HG03103 (cell line): Measurements from ENCODE around the gene RPS10.
A peak's percentile ranks its signal among the peaks of the same experiment; 100 is the strongest.
"Not testable (repeated sequence)": the region's sequence is repeated elsewhere in the genome, so short reads cannot be mapped to it uniquely, and the experiment has no call there.

Experiments used
- ATAC-seq: cut with Tn5 transposase; IDR thresholded peaks from one replicate; pipeline ENCODE4 v1.9.1; 2021; ENCODE audit warnings: low read depth; ENCODE audit not compliant: unreplicated experiment

The RPS10 gene

DNA sequence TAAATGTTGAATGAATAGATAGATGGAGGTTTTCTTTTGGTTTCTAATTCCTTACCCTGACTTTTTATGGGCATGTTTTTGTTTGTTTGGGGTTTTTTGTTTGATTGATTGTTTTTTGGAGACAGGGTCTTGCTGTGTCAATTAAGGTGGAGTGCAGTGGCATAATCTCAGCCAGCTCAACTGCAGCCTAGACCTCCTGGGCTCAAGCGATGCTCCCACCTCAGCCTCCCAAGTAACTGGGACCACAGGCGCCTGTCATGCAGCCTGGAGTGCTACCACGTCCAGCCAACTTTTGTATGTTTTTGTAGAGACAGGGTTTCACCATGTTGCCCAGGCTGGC lies 31.9 kb downstream of the RPS10 start:
- no peak for ATAC-seq

DNA sequence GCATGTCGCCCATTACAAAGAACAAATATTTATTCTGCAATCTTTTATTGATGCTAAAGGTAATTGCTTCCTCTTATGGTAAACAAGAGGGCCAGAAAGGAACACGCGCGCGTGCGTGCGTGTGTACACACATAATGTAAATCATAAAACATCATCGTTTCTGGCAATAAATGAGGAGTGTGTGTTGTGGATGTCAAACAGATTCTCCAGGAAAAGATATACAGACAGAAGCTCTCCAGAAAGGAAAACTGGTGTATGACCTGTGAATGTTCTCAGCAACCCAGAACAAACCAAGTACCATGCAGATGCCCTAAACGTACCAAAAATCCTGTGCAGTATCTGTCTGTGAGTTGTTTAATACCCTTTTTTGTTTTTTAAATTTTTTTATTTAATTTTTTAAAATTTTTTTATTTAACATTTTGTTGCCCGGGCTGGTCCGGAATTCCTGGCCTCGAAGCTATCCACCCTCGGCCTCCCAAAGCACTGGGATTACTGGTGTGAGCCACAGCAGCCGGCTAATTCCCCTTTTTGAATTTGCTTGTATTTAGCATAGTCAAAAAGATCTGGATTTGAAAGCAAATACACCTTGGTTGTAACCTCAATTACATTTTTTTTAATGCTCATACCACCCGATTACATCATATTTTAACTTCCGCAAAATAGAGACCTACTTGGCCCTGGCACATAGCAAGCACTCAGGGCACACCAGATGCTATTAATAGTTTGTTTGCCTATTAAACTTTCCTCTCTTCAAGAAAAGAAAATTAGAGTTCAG lies 32.5 kb downstream of the RPS10 start:
- ATAC-seq: no peak

DNA sequence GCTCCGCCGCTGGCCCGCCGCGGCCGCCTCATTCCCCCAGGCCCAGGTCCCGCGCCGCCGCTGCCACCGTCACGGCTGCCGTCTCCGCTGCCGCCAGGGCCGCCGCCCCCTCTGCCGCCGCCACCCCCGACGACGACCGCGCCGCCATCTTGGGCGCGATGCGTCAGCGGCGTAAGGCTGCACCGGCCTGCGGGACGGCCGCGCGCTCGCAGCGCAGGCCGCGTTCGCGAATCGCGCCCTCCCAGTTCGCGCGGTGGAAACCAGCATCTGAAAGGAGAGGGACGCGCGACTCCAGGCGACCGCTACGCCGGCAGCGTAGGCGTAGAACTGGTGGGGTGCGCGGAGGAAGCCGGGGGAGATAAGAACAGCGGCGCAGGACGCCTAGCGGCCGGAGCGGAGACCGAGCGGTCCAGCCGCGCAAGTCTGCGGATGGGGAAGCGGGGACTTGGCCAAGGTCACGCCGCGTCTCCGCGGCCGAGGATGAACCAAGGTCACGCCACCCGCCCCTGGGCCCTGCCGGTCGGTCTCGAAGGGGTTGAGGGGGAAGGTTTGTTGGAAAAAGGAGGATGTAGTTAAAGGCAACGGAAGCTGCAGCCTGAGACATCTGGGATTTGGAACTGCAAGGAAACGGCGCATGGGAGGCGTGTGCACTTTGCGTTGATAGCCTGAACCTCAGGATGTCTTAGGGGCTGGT lies 33.2 kb downstream of the RPS10 start, which contains the start of gene NUDT3:
Gene NUDT3 (minus strand): TSS at position 173 of the 694 bp plus-strand sequence. CDS start 307 bp downstream, outside the sequence.
- ATAC-seq: peak; percentile 73

DNA sequence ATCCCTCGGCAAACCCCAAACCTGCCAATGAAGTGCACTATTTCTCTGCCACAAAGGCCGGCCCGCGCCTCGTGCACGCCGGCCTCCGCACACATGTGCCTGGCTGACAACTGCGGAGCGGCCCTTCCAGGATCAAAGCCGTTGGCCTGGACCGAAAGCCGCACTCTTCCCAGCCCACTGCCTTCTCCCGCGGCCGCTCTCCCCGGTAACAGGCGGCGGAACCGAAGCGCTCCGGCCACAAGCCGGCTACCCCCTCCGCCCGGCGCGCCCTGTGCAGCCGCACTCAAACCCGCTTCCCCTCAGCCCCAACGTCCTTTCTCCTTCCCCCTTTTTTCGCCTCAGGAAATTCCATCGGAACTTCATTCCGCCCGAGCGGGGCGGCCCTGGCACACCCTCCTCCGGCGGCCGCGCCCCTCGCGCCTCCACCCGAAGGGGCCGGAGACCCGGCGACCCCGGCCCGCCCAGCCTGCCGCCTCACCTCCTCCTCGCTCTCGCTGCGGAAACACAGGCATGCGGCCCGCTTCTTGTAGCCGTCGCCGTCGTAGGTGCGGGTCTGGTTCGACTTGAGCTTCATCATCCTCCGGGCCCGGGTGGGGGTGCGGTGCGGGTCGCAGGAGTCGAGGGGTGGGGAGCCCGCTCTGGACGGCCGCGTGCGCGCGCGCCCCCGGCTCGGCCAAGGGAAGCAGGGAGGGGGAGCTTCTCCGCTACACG lies 33.9 kb downstream of the RPS10 start:
- no peak for ATAC-seq

DNA sequence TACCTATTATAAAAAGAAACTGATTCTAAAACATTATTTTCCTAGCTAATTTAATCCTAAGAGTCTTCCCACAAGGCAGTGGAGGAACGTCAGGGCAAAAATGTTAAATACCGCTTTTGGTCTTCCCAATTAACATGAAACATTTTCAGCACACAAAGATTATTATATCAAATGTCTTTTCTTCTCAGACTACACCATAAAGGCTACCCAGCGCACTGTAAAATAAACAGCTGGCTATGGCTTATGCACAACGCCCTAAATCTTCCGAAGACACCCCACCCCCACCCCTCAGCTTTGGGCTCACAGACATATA lies 34.4 kb downstream of the RPS10 start:
- no peak for ATAC-seq

DNA sequence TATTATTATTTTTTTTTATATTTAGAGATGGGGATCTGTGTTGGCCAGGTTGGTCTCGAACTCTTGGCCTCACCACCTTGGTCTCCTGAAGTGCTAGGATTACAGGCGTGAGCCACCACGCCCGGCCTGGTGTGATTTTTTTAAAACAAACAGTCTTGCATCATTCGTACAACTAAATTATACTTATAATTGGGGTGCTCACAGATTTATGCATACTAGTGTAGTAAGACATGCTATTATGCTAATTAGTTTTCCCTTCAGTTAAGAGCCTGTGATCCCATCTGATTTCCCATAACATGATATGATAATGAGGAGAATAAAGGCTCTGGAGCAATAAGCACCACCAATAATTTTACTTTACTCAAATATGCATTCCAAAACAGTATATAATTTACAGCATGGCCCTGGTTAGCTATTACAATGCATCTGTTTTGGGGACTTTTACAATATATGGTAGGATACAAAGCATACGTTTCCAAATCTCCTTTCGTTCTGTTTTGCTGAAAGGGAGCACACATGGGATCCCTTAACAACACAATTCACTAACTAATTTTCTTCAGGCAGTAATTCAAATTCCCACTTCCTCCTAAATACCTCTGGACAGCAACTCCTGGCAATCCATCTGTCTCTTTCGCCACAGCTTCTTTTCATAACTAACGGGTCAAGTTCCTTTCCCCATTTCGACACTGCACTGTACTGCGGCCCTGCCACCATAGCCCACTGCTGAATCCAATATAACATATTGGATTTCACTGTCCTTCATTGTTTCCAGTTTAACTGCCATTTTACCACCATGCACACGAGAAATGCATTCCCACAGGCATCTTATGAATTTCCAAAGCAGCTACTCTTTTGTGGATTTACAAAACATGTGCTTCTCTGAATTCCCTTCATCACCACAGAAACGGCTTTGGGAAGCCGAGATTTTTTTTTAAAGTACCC lies 35.1 kb downstream of the RPS10 start:
- ATAC-seq: no peak

DNA sequence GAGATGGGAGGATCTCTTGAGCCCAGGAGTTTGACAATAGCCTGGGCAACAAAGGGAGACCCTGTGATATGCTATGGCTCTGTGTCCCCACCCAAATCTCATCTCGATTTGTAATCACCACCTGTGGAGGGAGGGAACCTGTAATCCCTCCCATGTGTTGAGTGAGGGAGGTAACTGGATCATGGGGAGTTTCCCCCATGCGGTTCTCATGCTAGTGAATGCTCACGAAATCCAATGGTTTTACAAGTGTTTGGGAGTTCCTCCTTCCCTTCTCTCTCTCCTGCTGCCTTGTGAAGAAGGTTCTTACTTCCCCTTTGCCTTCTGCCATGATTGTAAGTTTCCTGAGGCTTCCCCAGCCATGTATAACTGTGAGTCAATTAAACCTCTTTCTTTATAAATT lies 36.8 kb downstream of the RPS10 start:
- no peak for ATAC-seq

DNA sequence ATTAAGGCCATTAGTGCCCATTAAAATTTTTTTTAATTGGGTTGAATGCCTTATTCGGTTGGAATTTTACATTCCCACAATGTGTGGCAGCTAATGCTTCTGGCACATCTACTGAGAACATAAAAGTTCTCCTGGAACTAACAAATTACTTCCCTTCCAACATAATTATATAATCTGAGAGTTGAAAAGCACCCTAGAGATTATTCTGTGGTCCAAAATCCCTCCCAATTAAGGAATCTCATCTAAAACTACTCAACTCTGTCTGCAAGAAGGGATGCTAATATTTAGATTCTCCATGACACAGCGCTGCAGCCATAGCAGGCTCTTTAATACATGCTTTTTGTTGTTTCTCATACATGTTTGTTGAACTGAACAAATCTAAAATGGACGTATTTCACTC lies 37.4 kb downstream of the RPS10 start:
- ATAC-seq: no peak

DNA sequence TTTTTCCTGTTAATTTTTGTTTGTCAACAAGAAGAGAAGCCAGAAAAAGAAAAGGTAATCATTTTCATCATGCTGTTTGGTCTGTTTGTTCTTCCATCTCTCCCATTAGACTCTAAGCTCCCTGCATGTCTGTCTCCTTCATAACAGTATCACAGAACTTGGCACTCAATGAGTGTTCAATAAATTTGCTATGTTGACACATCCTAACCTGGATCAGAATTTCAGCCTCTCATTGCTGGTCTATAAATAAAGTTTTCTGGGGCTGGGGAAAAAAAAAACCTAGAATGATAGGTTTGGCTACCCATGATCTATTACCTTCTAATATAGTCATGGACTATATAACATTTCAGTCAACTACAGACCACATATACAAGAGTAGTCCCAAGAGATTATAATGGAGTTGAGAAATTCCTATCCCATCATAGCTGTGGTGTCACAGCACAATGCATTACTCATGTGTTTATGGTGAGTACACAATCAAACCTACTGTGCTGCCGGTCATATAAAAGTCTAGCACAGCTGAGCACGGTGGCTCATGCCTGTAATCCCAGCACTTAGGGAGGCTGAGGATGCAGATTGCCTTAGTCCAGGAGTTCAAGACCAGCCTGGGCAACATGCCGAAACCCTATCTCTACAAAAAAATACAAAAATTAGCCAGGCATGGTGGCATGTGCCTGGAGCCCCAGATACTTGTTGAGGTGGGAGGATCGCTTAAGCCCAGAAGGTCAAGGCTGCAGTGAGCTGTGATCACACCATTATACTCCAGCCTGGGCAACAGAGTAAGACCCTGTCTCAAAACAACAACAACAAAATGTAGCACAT lies 39.3 kb downstream of the RPS10 start:
- no peak for ATAC-seq

DNA sequence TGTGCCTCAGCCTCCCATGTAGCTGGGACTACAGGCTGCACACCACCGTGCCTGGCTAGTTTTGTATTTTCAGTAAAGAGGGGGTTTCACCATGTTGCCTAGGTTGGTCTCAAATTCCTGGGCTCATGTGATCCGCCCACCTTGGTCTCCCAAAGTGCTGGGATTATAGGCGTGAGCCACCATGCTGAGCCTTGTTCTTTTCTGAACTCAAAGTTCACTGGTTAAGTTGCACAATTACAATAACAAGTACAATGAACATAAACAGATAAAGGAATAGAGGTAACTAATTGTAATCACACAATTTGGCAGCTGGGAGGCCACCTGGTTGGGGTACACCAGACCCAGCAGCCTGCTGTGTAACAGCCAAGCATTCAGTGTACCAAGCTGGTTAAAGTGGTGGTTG lies 40.1 kb downstream of the RPS10 start:
- ATAC-seq: no peak

DNA sequence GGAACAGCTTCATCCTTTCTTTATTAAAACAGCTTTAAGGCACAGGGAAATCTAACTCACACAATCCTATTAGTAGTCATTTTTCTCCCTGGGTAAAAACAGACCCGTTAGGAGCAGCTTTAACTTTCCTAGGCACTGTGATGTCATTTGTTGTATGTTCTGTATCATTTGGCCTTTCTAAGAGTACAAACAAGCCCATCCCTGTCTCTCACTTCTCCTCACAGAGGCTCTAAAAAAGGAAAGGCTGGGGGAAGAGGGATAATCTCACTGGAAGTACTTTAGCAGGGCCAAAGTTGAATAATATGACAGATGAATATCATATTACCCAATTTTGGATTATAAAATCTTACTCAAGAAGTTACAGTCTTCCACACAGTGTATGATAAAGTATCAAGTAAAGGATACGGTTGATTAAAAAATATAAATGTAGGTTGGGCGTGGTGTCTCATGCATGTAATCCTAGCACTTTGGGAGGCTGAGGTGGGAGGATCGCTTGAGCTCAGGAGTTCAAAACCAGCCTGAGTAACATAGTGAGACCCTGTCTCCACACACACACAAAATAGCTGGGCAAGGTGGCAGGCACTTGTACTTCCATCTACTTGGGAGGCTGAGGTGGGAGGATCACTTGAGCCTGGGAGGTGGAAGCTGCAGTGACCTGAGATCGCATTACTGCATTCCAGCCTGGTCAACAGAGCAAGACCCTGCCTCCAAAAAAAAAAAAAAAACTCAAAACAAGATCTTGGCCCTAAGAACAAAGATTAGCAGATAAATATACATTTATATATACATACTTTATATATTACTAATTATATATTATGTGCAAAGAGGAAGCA lies 41.3 kb downstream of the RPS10 start:
- no peak for ATAC-seq

DNA sequence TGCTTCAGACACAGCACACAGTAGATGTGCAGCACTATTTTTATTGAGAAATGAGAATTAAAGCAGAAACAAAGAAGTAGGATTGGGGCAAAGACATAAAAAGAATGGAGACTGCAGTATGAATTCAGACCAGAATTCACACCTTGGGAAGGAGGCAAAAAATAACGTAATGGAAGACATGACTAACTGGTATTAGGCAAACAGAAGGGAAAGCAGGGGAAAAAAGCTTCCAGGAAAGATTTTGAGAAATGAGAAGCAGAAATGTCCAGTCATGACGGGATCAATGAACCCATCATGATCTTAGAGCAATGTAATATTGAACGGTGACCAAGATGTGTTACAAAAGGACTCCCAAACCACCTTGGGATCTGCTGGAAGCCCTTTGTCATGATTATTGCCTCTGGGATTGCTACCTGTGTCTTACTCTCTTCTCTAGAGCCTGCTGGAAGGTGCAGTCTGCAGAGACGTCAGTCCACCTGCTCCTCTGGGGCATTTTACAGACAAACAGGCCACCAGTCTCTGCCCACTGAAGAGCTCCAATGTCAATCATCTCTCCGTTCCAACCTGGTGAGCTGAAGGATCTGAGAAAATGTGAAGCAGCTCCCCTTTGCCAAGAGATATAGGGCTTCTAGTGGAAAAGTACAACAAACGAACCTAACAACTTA lies 42.1 kb downstream of the RPS10 start:
- no peak for ATAC-seq

DNA sequence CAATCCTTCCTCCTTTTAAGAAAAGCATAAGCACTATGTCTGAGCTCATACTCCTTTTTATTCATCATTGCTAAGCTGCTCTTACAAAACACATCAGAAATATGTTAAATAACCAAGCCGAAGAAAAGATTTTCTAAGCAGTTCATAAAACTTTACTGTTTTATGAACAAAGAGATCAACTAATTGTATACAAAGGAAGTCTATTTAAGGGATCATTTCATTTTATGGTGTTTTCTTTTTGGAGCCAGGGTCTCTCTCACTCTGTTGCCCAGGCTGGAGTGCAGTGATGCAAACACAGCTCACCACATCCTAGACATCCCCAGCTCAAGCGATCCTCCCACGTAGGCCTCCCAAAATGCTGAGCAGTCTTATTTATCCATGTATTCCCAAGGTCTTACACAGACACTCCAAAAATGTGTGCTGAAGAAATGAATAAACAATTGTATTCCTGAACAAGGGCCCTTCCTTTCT lies 42.7 kb downstream of the RPS10 start:
- no peak for ATAC-seq

DNA sequence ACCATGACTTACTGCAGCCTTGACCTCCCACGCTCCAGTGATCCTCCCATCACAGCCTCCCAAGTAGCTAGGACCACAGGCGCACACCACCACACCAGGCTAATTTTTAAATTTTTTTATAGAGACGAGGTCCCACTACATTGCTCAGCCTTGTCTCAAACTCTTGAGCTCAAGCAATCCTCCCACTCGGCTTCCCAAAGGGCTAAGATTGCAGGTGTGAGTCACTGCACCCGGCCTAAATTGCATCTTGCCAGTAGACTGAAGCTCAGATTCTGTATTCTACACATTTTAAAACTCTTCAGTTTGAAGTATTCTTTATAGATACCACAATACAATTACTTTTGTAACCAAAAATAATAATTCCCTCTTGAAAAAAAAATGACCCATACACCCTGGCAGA lies 44.8 kb downstream of the RPS10 start:
- ATAC-seq: no peak

DNA sequence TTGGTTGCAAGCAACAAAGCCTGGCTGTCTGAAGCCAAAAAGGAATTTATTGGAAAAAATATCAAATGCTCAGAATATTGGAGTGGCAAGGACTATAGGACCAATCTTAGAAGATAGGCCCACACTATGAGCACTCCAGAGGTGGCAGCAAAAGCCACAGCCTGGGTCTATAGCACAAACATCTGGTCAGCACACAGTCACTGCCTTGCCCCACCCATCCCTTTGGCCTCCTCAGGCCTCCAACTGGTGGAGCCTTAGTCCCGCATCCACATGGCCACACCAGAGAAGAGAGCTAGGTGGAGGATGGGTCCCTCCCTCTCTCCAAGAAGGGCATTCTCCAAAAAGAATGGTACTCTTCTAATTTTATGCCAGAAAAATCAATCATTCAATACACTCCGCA lies 47.4 kb downstream of the RPS10 start:
- ATAC-seq: no peak

DNA sequence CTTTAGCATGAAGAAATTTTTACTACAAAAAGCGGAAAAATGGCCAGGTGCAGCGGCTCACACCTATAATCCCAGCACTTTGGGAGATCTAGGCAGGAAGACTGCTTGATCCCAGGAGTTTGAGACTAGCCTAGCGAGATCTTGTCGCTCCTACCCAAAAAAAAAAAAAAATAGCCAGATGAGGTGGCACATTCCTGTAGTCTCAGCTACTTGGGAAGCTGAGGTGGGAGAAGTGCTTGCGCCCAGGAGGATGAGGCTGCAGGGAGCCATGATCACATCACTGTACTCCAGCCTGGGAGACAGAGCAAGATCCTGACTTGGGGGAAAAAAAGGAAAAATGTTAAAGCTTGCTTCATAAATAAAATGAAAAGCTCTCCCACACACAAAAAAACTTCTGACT lies 47.9 kb downstream of the RPS10 start:
- ATAC-seq: no peak

DNA sequence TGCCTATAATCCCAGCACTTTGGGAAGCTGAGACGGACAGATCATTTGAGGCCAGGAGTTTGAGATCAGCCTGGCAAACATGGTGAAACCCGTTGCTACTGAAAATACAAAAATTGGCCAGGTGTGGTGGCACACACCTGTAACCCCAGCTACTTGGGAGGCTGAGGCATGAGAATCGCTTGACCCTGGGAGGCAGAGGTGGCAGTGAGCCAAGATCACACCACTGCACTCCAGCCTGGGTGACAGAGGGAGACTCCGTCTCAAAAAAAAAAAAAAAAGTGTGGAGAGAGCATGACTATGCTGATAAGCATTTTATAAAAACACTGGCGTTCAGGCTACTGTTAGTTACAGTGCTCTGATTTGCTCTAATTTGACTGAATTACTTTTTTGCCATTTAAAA lies 48.3 kb downstream of the RPS10 start:
- not testable (repeated sequence) for ATAC-seq

DNA sequence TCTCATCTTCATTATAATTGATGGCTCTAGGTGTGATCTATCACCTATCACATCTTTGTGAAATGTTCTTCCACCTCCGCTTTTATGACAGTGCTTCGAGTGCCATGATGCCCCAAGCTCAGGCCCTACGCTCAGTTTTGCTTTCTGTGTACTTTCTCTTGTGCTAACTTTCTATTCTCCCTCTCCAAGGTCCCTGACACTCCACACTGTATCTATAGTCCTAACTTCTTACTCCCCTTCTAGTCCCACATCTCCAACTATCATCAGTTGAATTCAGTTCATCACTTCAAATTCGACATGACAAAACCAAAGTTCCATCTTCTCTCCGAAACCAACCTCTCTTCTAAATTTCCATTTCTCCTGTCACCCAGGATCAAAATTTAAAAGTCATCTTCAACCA lies 50.0 kb downstream of the RPS10 start:
- no peak for ATAC-seq
